ENCODE results near the gene AMIGO2.
"Not testable (repeated sequence)": the region's sequence is repeated elsewhere in the genome, so short reads cannot be mapped to it uniquely, and the experiment has no call there.

AMIGO2 gene

DNA sequence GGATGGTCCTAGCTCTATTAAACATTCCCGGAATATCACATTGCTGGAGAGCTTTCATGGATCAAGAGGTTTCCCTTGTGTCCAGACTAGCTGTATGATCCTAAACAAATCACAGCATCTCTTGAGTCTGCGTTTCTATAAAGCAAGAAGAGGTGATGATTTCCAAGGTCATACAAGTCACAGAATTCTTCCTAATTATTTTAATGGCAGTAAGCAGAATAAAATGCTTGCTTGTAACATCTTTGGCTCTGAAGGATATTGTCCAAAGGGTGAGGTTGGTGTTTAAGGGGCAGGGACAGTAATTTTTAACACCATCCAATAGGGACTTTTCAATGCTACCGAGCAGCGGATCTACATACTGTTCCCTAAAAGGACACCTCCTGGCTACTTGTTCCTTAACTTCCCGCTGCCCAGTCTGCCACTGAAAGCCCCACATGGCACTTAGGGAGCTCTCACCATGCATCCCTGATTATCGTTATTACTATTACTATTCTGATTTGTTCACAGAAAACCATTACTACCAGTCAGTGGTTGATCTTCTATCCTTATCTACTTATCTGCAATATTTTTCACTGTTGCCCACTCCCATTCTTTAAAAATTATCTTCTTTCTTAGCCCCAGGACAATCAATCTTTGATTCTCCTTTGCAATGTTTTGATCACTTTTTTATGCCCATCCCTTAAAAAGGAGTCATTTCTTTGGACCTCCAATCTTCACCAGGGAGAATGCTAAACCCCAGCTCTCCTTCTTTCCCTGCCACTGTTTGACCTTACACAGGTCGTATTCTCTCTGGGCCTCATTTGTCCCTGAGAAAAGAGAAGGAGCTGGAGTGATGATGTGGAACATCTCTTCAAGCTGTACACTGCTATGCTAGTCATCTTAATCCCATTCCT lies 4.3 kb downstream of the AMIGO2 start:
- DNase-seq (ENCODE audit: insufficient read length, low spot score) (no peak), FAIRE-seq (no peak)

GRCh38 chr12:47074757-47075156 lies 5.0 kb downstream of the AMIGO2 start:
- DNase-seq (ENCODE audit: insufficient read length, low spot score) = no peak
- FAIRE-seq = no peak

GRCh38 chr12:47073951-47074350 lies 5.8 kb downstream of the AMIGO2 start:
- FAIRE-seq (no peak), DNase-seq (ENCODE audit: insufficient read length, low spot score) (no peak)

DNA sequence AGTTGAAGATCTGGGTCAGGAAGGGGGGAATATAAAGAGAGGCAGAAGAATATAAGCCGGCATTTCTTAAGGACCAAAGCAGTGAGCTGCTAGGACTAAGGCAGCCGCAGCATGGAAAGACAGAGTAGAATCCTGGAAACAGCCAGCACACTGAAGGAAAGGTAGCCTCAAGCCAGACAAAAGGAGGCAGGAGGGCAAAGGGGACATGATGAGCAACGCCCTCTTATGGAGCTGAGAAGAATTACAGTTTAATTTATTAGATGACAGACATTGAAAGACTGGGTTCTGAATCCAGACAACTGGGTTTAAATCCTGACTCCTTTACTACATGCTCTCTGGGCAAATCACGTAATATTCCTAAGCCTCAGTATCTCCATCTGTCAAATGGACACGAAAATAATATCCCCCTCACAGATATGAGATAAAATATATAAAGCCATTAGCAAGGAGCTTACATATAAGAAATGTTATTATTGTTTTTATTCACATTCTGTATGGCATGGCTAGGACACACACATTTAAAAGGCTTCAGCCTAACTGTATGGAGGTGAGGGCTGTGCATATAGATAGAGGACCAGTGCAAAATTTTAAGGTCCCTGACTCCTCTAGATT lies 8.4 kb downstream of the AMIGO2 start:
- no peak for FAIRE-seq
- no peak for DNase-seq (ENCODE audit: insufficient read length, low spot score)

DNA sequence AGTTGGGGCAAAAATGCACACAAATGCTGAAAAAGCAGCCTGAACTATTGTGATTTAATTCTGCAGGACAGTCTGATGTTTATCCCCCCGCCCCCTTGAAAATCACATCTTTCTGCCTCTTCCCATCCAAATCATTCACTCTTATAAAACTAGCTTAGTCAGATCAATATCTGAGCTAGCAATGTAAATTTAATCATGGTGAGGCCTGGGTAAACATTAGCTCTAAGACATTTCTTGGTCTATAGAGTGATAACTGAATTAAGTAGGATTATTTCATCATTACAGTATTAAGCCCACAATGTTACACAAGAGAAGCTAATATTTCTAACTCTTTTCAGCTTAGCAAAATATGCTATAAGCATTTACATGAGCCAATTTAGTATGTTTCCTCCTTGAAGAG lies 9.4 kb downstream of the AMIGO2 start:
- DNase-seq (ENCODE audit: insufficient read length, low spot score) (no peak), FAIRE-seq (no peak)

DNA sequence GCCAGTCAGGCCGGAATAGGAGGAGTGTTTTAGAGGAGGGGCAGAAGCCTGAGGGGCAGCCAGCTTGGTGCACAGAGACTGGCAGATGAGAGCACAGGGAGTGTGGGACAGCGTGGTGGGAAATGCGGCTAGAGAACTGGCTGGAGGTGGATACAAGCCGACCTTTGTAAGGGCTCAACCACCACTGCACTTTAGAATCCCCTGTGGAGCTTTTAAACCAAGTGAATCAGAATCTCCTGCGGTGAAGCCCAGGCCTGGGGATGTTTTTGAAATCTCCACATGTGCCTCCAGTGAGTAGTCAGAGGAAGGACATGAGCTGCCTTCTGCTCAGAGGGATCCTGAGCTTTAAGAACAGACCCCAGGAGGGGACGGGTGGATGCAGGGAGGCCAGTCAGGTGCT lies 11.2 kb downstream of the AMIGO2 start:
- no peak for DNase-seq (ENCODE audit: insufficient read length, low spot score)
- no peak for FAIRE-seq

DNA sequence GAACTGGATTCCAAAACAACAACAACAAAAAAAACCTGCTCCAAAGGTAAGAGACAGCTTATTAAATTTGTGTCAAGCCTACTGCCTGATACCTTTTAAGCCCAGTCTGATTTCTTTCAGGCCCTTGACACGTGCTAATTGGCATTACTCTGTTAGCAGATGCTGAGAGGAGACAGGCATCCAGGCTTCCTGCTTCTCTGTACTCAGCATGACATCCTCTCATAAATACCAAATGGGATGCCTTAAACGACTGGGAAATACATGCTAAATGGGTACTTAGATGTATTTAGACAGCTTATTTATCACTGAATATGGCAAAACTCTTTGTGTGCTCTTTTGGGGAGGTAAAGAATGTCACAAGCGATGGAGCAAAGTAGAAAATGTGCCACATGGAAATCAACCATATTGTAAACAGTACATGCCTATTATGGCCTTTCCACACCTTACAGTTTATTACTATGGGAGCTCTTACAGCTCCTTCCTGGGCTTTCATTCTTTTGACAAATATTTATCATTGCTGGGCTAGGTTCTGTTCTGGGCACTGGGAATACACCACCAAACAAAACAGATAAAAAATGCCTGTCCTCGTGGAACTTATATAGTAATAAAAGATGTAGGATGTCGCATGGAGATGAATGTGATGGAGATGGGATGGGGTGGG lies 11.9 kb downstream of the AMIGO2 start:
- FAIRE-seq (no peak), DNase-seq (ENCODE audit: insufficient read length, low spot score) (no peak)

- FAIRE-seq = no peak
Observed at GRCh38 chr12:47067176-47067575, 12.6 kb downstream of the AMIGO2 start.

GRCh38 chr12:47066278-47067025 lies 13.3 kb downstream of the AMIGO2 start:
- DNase-seq (ENCODE audit: insufficient read length, low spot score) (no peak), FAIRE-seq (peak; percentile 4)

More at GRCh38 chr12:47067176-47067575, 12.6 kb downstream of the AMIGO2 start:
- no peak for DNase-seq (ENCODE audit: insufficient read length, low spot score)

GRCh38 chr12:47065546-47065945 lies 14.2 kb downstream of the AMIGO2 start:
- DNase-seq (ENCODE audit: insufficient read length, low spot score) (no peak), FAIRE-seq (no peak)

- not testable (repeated sequence) for FAIRE-seq; DNase-seq (ENCODE audit: insufficient read length, low spot score)
Observed at GRCh38 chr12:47058640-47059039, 21.1 kb downstream of the AMIGO2 start.

- FAIRE-seq; DNase-seq (ENCODE audit: insufficient read length, low spot score): not testable (repeated sequence)
Observed at GRCh38 chr12:47056944-47057343, 22.8 kb downstream of the AMIGO2 start.

GRCh38 chr12:47055856-47056255 lies 23.9 kb downstream of the AMIGO2 start:
- not testable (repeated sequence) for DNase-seq (ENCODE audit: insufficient read length, low spot score); FAIRE-seq

GRCh38 chr12:47054659-47055058 lies 25.1 kb downstream of the AMIGO2 start:
- FAIRE-seq (no peak), DNase-seq (ENCODE audit: insufficient read length, low spot score) (no peak)

GRCh38 chr12:47053961-47054360 lies 25.8 kb downstream of the AMIGO2 start:
- DNase-seq (ENCODE audit: insufficient read length, low spot score) = no peak

DNA sequence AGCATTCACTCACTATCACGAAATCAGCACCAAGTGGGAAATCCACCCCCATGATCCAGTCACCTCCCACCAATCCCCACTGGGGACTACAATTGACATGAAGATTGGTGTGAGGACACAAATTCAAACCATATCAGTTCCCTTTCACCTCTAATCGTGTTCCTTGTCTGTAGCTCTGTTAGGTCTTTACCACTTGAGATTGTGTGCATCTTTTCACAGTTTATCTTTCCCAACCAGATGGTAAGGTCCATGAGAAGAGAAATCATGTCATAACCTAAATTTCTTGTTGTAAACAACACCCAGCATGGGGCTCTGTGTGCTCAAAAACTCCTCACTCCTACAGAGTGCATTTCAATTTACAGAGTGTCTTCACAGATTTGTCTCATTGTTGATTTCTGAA lies 27.5 kb downstream of the AMIGO2 start:
- no peak for DNase-seq (ENCODE audit: insufficient read length, low spot score)

More at GRCh38 chr12:47053961-47054360, 25.8 kb downstream of the AMIGO2 start:
- FAIRE-seq = no peak

GRCh38 chr12:47051291-47051690 lies 28.5 kb downstream of the AMIGO2 start:
- not testable (repeated sequence) for FAIRE-seq; DNase-seq (ENCODE audit: insufficient read length, low spot score)

More for the DNA sequence above, 27.5 kb downstream of the AMIGO2 start:
- FAIRE-seq = no peak

DNA sequence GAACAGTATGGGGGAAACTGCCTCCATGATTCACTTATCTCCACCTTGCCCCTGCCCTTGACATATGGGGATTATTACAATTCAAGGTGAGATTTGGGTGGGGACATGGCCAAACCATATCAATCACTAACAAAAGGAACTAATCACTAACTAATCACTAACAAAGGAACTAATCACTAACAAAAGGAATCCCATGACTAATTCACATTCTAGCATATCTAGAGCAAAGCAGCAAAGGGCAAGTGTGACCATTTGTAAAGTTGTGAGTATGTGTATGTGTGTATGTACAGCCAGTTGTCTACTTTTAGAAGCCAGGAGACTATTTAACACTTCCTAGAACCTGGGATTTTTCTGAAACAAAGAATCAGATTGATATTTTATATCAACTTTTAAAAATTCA lies 31.2 kb downstream of the AMIGO2 start:
- DNase-seq (ENCODE audit: insufficient read length, low spot score) = no peak
- FAIRE-seq = no peak

GRCh38 chr12:47041327-47041726 lies 38.4 kb downstream of the AMIGO2 start:
- no peak for DNase-seq (ENCODE audit: insufficient read length, low spot score)
- no peak for FAIRE-seq

- no peak for DNase-seq (ENCODE audit: insufficient read length, low spot score)
- FAIRE-seq = no peak
Observed at GRCh38 chr12:47039756-47040155, 40.0 kb downstream of the AMIGO2 start.

DNA sequence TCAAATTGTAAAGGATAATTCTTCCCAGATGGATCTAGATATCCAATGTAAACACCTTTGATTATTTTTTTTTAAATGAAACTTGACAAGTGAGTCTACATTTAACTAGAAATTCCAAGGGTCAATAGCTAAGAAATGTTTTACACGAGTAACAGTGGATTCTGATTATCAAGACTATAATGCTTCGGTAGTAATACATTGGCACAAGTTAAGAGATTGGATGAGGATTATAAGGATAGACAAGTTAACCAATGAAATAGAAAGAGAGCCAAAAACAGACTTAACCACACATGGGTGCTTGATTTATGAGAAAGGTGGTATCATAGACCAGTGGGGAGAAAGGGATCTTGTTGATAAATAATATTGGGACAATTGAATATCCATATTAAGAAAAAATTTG lies 40.7 kb downstream of the AMIGO2 start:
- FAIRE-seq = no peak
- no peak for DNase-seq (ENCODE audit: insufficient read length, low spot score)

Measured in HTR-8/SVneo (cell line).